ENCODE measurements around the gene BCR. TPM values are rescaled to one million over a fixed set of nuclear protein-coding genes. Genes with fewer than 3 reads are reported as not detected.

The BCR gene
- polyA plus RNA-seq, 1 experiment: 21.4 TPM

GRCh38 chr22:23169043-23169406 lies 11.3 kb upstream of the BCR start:
- POLR2A ChIA-PET: no interaction called here
- TF ChIP-seq CTCF (IDR thresholded peaks at IDR 0.05; ENCODE audit: low read depth, low read length): no peak
- DNase-seq (ENCODE audit: low read depth, low spot score): no peak
- H3K27me3 ChIP-seq (ENCODE audit: control insufficient read depth, insufficient read depth, low read length): peaks cover 11% of the 10 kb centered on the region
- H3K4me3 ChIP-seq (ENCODE audit: low read depth, low read length): no peak overlapping the region
- CTCF ChIA-PET: interaction anchor here (1.2 to 1.9 kb wide), 2 partner anchors 8 to 121 kb away, joined by 4 to 9 read pairs; no protein-coding TSS in a partner anchor
- H3K27ac ChIP-seq (ENCODE audit: low read depth, low read length): no peak overlapping the region
- H3K9me3 ChIP-seq (ENCODE audit: control insufficient read depth, insufficient read depth, low read length): no peaks in the 10 kb centered on the region

GRCh38 chr22:23175817-23176644 lies 4.3 kb upstream of the BCR start:
- no peak for DNase-seq (ENCODE audit: low read depth, low spot score)
- H3K4me3 ChIP-seq (ENCODE audit: low read depth, low read length): no peak overlapping the region
- H3K27me3 ChIP-seq (ENCODE audit: control insufficient read depth, insufficient read depth, low read length): no peaks in the 10 kb centered on the region
- CTCF ChIA-PET: interaction anchor here (0.7 to 11.3 kb wide), 6 partner anchors 37 to 217 kb away, joined by 3 to 178 read pairs (median 10); no protein-coding TSS in a partner anchor
- no peak overlapping the region for H3K27ac ChIP-seq (ENCODE audit: low read depth, low read length)
- peaks cover 23% of the 10 kb centered on the region for H3K9me3 ChIP-seq (ENCODE audit: control insufficient read depth, insufficient read depth, low read length)
- no peak for TF ChIP-seq CTCF (IDR thresholded peaks at IDR 0.05; ENCODE audit: low read depth, low read length)
- POLR2A ChIA-PET: no interaction called here

GRCh38 chr22:23176645-23177027 lies 3.7 kb upstream of the BCR start:
- Histone ChIP-seq H3K27me3 (ENCODE audit: control insufficient read depth, insufficient read depth, low read length) (no peaks in the 10 kb centered on the region), H3K27ac (ENCODE audit: low read depth, low read length) (no peak overlapping the region), H3K9me3 (ENCODE audit: control insufficient read depth, insufficient read depth, low read length) (peaks cover 27% of the 10 kb centered on the region), H3K4me3 (ENCODE audit: low read depth, low read length) (no peak overlapping the region)
- no peak for TF ChIP-seq CTCF (IDR thresholded peaks at IDR 0.05; ENCODE audit: low read depth, low read length)
- POLR2A ChIA-PET: no interaction called here
- no peak for DNase-seq (ENCODE audit: low read depth, low spot score)
- CTCF ChIA-PET: interaction anchor here (0.7 to 11.3 kb wide), 9 partner anchors 8 to 209 kb away, joined by 3 to 178 read pairs (median 8); no protein-coding TSS in a partner anchor

- no peak for TF ChIP-seq CTCF (IDR thresholded peaks at IDR 0.05; ENCODE audit: low read depth, low read length)
- Histone ChIP-seq H3K4me3 (ENCODE audit: low read depth, low read length) (no peak overlapping the region), H3K27me3 (ENCODE audit: control insufficient read depth, insufficient read depth, low read length) (no peaks in the 10 kb centered on the region), H3K9me3 (ENCODE audit: control insufficient read depth, insufficient read depth, low read length) (peaks cover 32% of the 10 kb centered on the region), H3K27ac (ENCODE audit: low read depth, low read length) (no peak overlapping the region)
- POLR2A ChIA-PET: no interaction called here
- CTCF ChIA-PET: interaction anchor here (0.7 to 11.3 kb wide), 13 partner anchors 8 to 209 kb away, joined by 3 to 178 read pairs (median 8); no protein-coding TSS in a partner anchor
- DNase-seq (ENCODE audit: low read depth, low spot score): no peak
Measured at GRCh38 chr22:23177197-23177596, 3.1 kb upstream of the BCR start.
